ENCODE results near the gene MDM4. TPM values are rescaled to one million over a fixed set of nuclear protein-coding genes. Genes with fewer than 3 reads are reported as not detected.

The MDM4 gene
- total RNA-seq, 1 experiment from 2014 or later: 49.6 TPM

- Histone ChIP-seq H2AFZ (ENCODE audit: low read length) (no peak overlapping the region), H3K4ac (ENCODE audit: low read depth, low read length) (no peak overlapping the region), H2BK5ac (ENCODE audit: insufficient read length, low read length) (no peak overlapping the region), H3K27me3 (ENCODE audit: insufficient read depth, low read length) (peaks cover 2% of the 10 kb centered on the region; the same call in 1 of the 2 replicates), H3K79me2 (ENCODE audit: insufficient read depth, low read length) (no peaks in the 10 kb centered on the region), H3K56ac (ENCODE audit: insufficient read length, low read depth, low read length) (no peak overlapping the region), H3K79me1 (ENCODE audit: insufficient read depth, low read depth, low read length, poor library complexity, severe bottlenecking) (no peaks in the 10 kb centered on the region), H4K20me1 (ENCODE audit: control insufficient read depth, insufficient read depth, insufficient read length) (no peaks in the 10 kb centered on the region), H4K5ac (ENCODE audit: insufficient read length, low read depth, low read length) (no peak overlapping the region), H2BK12ac (ENCODE audit: insufficient read length, low read depth, low read length) (no peak overlapping the region), H4K91ac (ENCODE audit: insufficient read length, low read depth, low read length) (no peak overlapping the region), H3K4me1 (ENCODE audit: insufficient read depth, low read length) (peaks cover 25% of the 10 kb centered on the region), H3K9ac (ENCODE audit: extremely low read depth, insufficient read length, low read length) (no peak overlapping the region), H2AK5ac (ENCODE audit: insufficient read length, low read length) (no peak overlapping the region), H3K23me2 (ENCODE audit: insufficient read length, low read depth, low read length, poor library complexity, severe bottlenecking) (no peaks in the 10 kb centered on the region), H3K18ac (ENCODE audit: insufficient read length, low read depth, low read length) (peak overlapping the region; percentile 49), H4K8ac (replicated peaks; ENCODE audit: insufficient read length, low read depth, low read length) (no peak overlapping the region), H3K27ac (ENCODE audit: insufficient read length, low read depth, low read length) (no peak overlapping the region), H3K4me2 (ENCODE audit: insufficient read depth, insufficient read length, low read length) (no peak overlapping the region), H3K9me3 (ENCODE audit: control insufficient read depth, low read depth, low read length) (no peaks in the 10 kb centered on the region), H3K14ac (ENCODE audit: insufficient read depth, low read length) (no peak overlapping the region), H2BK15ac (ENCODE audit: low read depth, low read length) (no peak overlapping the region), H2BK20ac (ENCODE audit: low read depth, low read length, poor library complexity, severe bottlenecking) (no peak overlapping the region), H3T11ph (ENCODE audit: low read length) (no peak overlapping the region), H2BK120ac (ENCODE audit: low read depth, low read length, poor library complexity, severe bottlenecking) (no peak overlapping the region), H3K23ac (ENCODE audit: insufficient read length, low read depth, low read length) (no peak overlapping the region)
- H3K4me1 Mint-ChIP-seq: peaks cover 73 to 86% of the 10 kb centered on the region in 2 experiments
- H3K27me3 Mint-ChIP-seq (ENCODE audit: low read depth): peaks cover 36% of the 10 kb centered on the region
- DNase-seq: no peak
- no peaks in the 10 kb centered on the region; a peak in 1 of 5 replicates for H3K9me3 Mint-ChIP-seq
- TF ChIP-seq CTCF (conservative IDR thresholded peaks at IDR 0.05): no peak
- peak overlapping the region in 1 of 2 experiments; percentile 3; a peak in 1 of 5 replicates for H3K4me3 Mint-ChIP-seq
- H3K36me3 Mint-ChIP-seq (ENCODE audit: insufficient read depth in 1 of 3, low read depth in 3 of 3): peaks cover 0 to 4% (median 0%) of the 10 kb centered on the region in 3 experiments; a peak in 1 of 7 replicates
- no CpG with 5 or more reads among the region's 3 CpGs for WGBS (ENCODE audit: extremely low coverage, insufficient read length, low lambda C conversion rate)
- peak overlapping the region in 1 of 3 experiments; percentile 81; a peak in 1 of 7 replicates for H3K27ac Mint-ChIP-seq
Measured at GRCh38 chr1:204574865-204575163, 58.6 kb downstream of the MDM4 start.

Data from H9 (cell line).